Activated CD4-positive, alpha-beta T cell treated with anti-CD3 and anti-CD28 coated beads for 48 hours (primary cell): ENCODE measurements around the gene FOXD1.
"Not testable (repeated sequence)": the region's sequence is repeated elsewhere in the genome, so short reads cannot be mapped to it uniquely, and the experiment has no call there.

Source experiments
- DNase-seq: peaks from one replicate; pipeline ENCODE4 v3.0.0-alpha.2; 2020

Gene FOXD1

GRCh38 chr5:73415171-73415570 is 33.4 kb downstream of the FOXD1 start:
- DNase-seq = no peak

- DNase-seq = no peak
Observed at GRCh38 chr5:73412597-73412988, 36.0 kb downstream of the FOXD1 start.

- DNase-seq = no peak
Observed at GRCh38 chr5:73411936-73412596, 36.5 kb downstream of the FOXD1 start.

GRCh38 chr5:73409927-73410326 is 38.6 kb downstream of the FOXD1 start:
- DNase-seq = not testable (repeated sequence)

DNA sequence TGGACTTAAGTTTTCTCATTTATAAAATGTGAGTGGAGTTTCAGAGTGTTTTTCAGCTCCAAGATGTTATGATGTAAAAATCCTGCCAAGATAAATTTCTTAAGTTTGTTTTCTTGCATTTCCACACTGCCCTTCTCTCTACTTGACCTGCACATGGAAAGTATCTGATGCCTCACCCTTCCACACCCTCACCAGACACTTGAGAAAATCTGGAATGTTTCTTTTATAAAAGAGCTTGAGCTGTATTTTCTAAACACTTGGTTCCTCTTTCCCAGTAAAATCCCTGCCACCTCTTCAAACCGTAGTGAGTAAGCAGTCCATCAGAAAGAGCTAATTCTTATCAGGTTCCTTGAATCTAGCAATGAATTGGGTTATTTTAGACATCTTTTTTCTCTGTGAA is 42.9 kb downstream of the FOXD1 start:
- no peak for DNase-seq

DNA sequence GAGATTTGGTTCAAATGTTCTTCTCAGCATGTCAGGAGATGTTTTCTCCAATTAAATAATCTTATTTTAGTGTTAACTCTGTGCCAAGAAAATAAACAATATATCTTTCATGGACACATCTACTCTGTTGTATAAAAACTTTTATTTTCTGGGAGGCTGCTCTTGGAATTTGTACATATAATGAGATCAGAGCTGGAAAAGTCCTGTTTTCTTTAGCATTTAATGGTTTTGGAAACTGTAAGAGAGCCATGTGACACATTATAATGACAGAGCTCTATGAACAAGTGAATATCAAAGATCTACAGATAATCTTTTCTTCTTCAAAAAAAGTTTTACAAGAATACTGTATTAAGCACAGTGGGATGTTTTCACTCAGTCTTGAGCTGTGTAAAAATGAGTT is 48.8 kb downstream of the FOXD1 start:
- no peak for DNase-seq
